GM18499 (cell line): ENCODE data around the gene SMIM3.
"Not testable (repeated sequence)": the region's sequence is repeated elsewhere in the genome, so short reads cannot be mapped to it uniquely, and the experiment has no call there.

Experiments used
- ATAC-seq: cut with Tn5 transposase; IDR thresholded peaks from one replicate; pipeline ENCODE4 v1.9.1; 2021; ENCODE audit warnings: moderate number of reproducible peaks; ENCODE audit not compliant: insufficient read depth, unreplicated experiment

SMIM3 gene

GRCh38 chr5:150789943-150790611 lies 11.5 kb downstream of the SMIM3 start:
- ATAC-seq, result peak; percentile 86

- ATAC-seq, result no peak
Measured at GRCh38 chr5:150791536-150791935, 13.0 kb downstream of the SMIM3 start.

- not testable (repeated sequence) for ATAC-seq
Measured at GRCh38 chr5:150793423-150793888, 14.9 kb downstream of the SMIM3 start.

GRCh38 chr5:150794927-150795326 lies 16.4 kb downstream of the SMIM3 start:
- ATAC-seq, result no peak

GRCh38 chr5:150797384-150797783 lies 18.8 kb downstream of the SMIM3 start:
- no peak for ATAC-seq

- ATAC-seq, result no peak
Measured at GRCh38 chr5:150801117-150801927, 22.8 kb downstream of the SMIM3 start.

- no peak for ATAC-seq
Measured at GRCh38 chr5:150804388-150804787, 25.8 kb downstream of the SMIM3 start.

GRCh38 chr5:150809363-150809762 lies 30.8 kb downstream of the SMIM3 start:
- ATAC-seq, result no peak

- ATAC-seq, result no peak
Measured at GRCh38 chr5:150815010-150815409, 36.5 kb downstream of the SMIM3 start.

GRCh38 chr5:150816946-150817345 lies 38.4 kb downstream of the SMIM3 start:
- no peak for ATAC-seq

GRCh38 chr5:150829744-150830143 lies 51.2 kb downstream of the SMIM3 start:
- ATAC-seq, result no peak

- not testable (repeated sequence) for ATAC-seq
Measured at GRCh38 chr5:150831821-150832220, 53.3 kb downstream of the SMIM3 start.

- no peak for ATAC-seq
Measured at GRCh38 chr5:150836064-150836463, 57.5 kb downstream of the SMIM3 start.

- no peak for ATAC-seq
Measured at GRCh38 chr5:150836703-150837102, 58.1 kb downstream of the SMIM3 start.

GRCh38 chr5:150845185-150845859 lies 66.8 kb downstream of the SMIM3 start:
- ATAC-seq, result not testable (repeated sequence)

GRCh38 chr5:150846308-150846653 lies 67.7 kb downstream of the SMIM3 start, which contains the start of gene IRGM:
TSS of gene IRGM (plus strand) at chr5:150846521. CDS start at chr5:150848124, 1,603 bp downstream.
- ATAC-seq, result not testable (repeated sequence)
